ENCODE results near the gene GRIK3.

The GRIK3 gene

GRCh38 chr1:36988321-36988720, 46.0 kb downstream of the GRIK3 start:
- Histone ChIP-seq H3K4me2 (ENCODE audit: low read length) (no peak overlapping the region), H4K8ac (ENCODE audit: low read depth, low read length) (no peak overlapping the region), H3K27me3 (ENCODE audit: insufficient read depth, low read length) (no peaks in the 10 kb centered on the region), H3K36me3 (ENCODE audit: control insufficient read depth in 1 of 2, insufficient read depth in 2 of 2, low read length in 2 of 2) (no peaks in the 10 kb centered on the region), H3K4me1 (ENCODE audit: control insufficient read depth in 1 of 2, insufficient read depth in 2 of 2, low read length in 2 of 2) (no peaks in the 10 kb centered on the region), H3K9me3 (ENCODE audit: insufficient read depth, low read depth, low read length) (peaks cover 2% of the 10 kb centered on the region), H3K79me1 (ENCODE audit: low read length) (no peaks in the 10 kb centered on the region), H2BK120ac (ENCODE audit: insufficient read depth, low read length, poor library complexity) (no peak overlapping the region), H3K27ac (ENCODE audit: low read depth, low read length) (no peak overlapping the region), H2AK5ac (ENCODE audit: low read length) (no peak overlapping the region), H2BK12ac (ENCODE audit: low read length) (no peak overlapping the region), H2AFZ (ENCODE audit: insufficient read depth, low read length, poor library complexity) (no peak overlapping the region), H3K4me3 (ENCODE audit: low read depth, low read length) (no peak overlapping the region), H4K12ac (ENCODE audit: low read depth, low read length) (no peak overlapping the region), H3K23ac (ENCODE audit: low read length) (no peak overlapping the region), H3K79me2 (ENCODE audit: control insufficient read depth, insufficient read depth, low read length, poor library complexity) (no peaks in the 10 kb centered on the region), H3K18ac (ENCODE audit: low read length) (no peak overlapping the region), H4K91ac (ENCODE audit: low read depth, low read length) (no peak overlapping the region), H3K9ac (ENCODE audit: low read length) (no peak overlapping the region), H3K4ac (ENCODE audit: low read depth, low read length) (no peak overlapping the region), H3K14ac (ENCODE audit: low read length) (no peak overlapping the region), H2BK5ac (ENCODE audit: low read depth, low read length, poor library complexity) (no peak overlapping the region)
- DNase-seq = no peak
- WGBS (ENCODE audit: extremely low coverage, insufficient coverage, insufficient read length) = no CpG with 5 or more reads among the region's 10 CpGs

GRCh38 chr1:36987276-36987675, 47.0 kb downstream of the GRIK3 start:
- WGBS (ENCODE audit: extremely low coverage, insufficient coverage, insufficient read length) = no CpG with 5 or more reads among the region's 2 CpGs
- no peak overlapping the region for H4K8ac ChIP-seq (ENCODE audit: low read depth, low read length)
- no peak overlapping the region for H4K91ac ChIP-seq (ENCODE audit: low read depth, low read length)
- no peak overlapping the region for H3K9ac ChIP-seq (ENCODE audit: low read length)
- H3K79me2 ChIP-seq (ENCODE audit: control insufficient read depth, insufficient read depth, low read length, poor library complexity) = no peaks in the 10 kb centered on the region
- no peaks in the 10 kb centered on the region for H3K27me3 ChIP-seq (ENCODE audit: insufficient read depth, low read length)
- no peak overlapping the region for H2AFZ ChIP-seq (ENCODE audit: insufficient read depth, low read length, poor library complexity)
- H3K79me1 ChIP-seq (ENCODE audit: low read length) = no peaks in the 10 kb centered on the region
- no peaks in the 10 kb centered on the region for H3K36me3 ChIP-seq (ENCODE audit: control insufficient read depth in 1 of 2, insufficient read depth in 2 of 2, low read length in 2 of 2)
- no peak overlapping the region for H4K12ac ChIP-seq (ENCODE audit: low read depth, low read length)
- no peak overlapping the region for H3K14ac ChIP-seq (ENCODE audit: low read length)
- no peaks in the 10 kb centered on the region for H3K4me1 ChIP-seq (ENCODE audit: control insufficient read depth in 1 of 2, insufficient read depth in 2 of 2, low read length in 2 of 2)
- H3K4me3 ChIP-seq (ENCODE audit: low read depth, low read length) = no peak overlapping the region
- no peak overlapping the region for H2AK5ac ChIP-seq (ENCODE audit: low read length)
- no peak overlapping the region for H2BK5ac ChIP-seq (ENCODE audit: low read depth, low read length, poor library complexity)
- no peak for DNase-seq
- H2BK120ac ChIP-seq (ENCODE audit: insufficient read depth, low read length, poor library complexity) = no peak overlapping the region
- peaks cover 2% of the 10 kb centered on the region for H3K9me3 ChIP-seq (ENCODE audit: insufficient read depth, low read depth, low read length)
- H2BK12ac ChIP-seq (ENCODE audit: low read length) = no peak overlapping the region
- no peak overlapping the region for H3K4me2 ChIP-seq (ENCODE audit: low read length)
- H3K4ac ChIP-seq (ENCODE audit: low read depth, low read length) = no peak overlapping the region
- H3K27ac ChIP-seq (ENCODE audit: low read depth, low read length) = no peak overlapping the region
- H3K23ac ChIP-seq (ENCODE audit: low read length) = no peak overlapping the region
- H3K18ac ChIP-seq (ENCODE audit: low read length) = no peak overlapping the region

- H2BK120ac ChIP-seq (ENCODE audit: insufficient read depth, low read length, poor library complexity) = no peak overlapping the region
- no peak overlapping the region for H3K18ac ChIP-seq (ENCODE audit: low read length)
- no peak overlapping the region for H2AK5ac ChIP-seq (ENCODE audit: low read length)
- no peak overlapping the region for H3K4me2 ChIP-seq (ENCODE audit: low read length)
- peaks cover 2% of the 10 kb centered on the region for H3K9me3 ChIP-seq (ENCODE audit: insufficient read depth, low read depth, low read length)
- no peak overlapping the region for H4K91ac ChIP-seq (ENCODE audit: low read depth, low read length)
- H2BK5ac ChIP-seq (ENCODE audit: low read depth, low read length, poor library complexity) = no peak overlapping the region
- no peak for DNase-seq
- H3K27ac ChIP-seq (ENCODE audit: low read depth, low read length) = no peak overlapping the region
- H3K9ac ChIP-seq (ENCODE audit: low read length) = no peak overlapping the region
- no peak overlapping the region for H4K8ac ChIP-seq (ENCODE audit: low read depth, low read length)
- no peak overlapping the region for H3K14ac ChIP-seq (ENCODE audit: low read length)
- H3K23ac ChIP-seq (ENCODE audit: low read length) = no peak overlapping the region
- no peak overlapping the region for H3K4me3 ChIP-seq (ENCODE audit: low read depth, low read length)
- H3K27me3 ChIP-seq (ENCODE audit: insufficient read depth, low read length) = no peaks in the 10 kb centered on the region
- no peaks in the 10 kb centered on the region for H3K36me3 ChIP-seq (ENCODE audit: control insufficient read depth in 1 of 2, insufficient read depth in 2 of 2, low read length in 2 of 2)
- no peak overlapping the region for H4K12ac ChIP-seq (ENCODE audit: low read depth, low read length)
- no peak overlapping the region for H2BK12ac ChIP-seq (ENCODE audit: low read length)
- WGBS (ENCODE audit: extremely low coverage, insufficient coverage, insufficient read length) = no CpG with 5 or more reads among the region's 6 CpGs
- H3K79me2 ChIP-seq (ENCODE audit: control insufficient read depth, insufficient read depth, low read length, poor library complexity) = no peaks in the 10 kb centered on the region
- peaks cover 0 to 5% of the 10 kb centered on the region in 2 experiments for H3K4me1 ChIP-seq (ENCODE audit: control insufficient read depth in 1 of 2, insufficient read depth in 2 of 2, low read length in 2 of 2)
- no peak overlapping the region for H2AFZ ChIP-seq (ENCODE audit: insufficient read depth, low read length, poor library complexity)
- H3K4ac ChIP-seq (ENCODE audit: low read depth, low read length) = no peak overlapping the region
- H3K79me1 ChIP-seq (ENCODE audit: low read length) = no peaks in the 10 kb centered on the region
Measured at GRCh38 chr1:36986241-36986985, 47.9 kb downstream of the GRIK3 start.

GRCh38 chr1:36984675-36985074, 49.6 kb downstream of the GRIK3 start:
- Histone ChIP-seq H3K23ac (ENCODE audit: low read length) (no peak overlapping the region), H3K4me2 (ENCODE audit: low read length) (no peak overlapping the region), H2BK5ac (ENCODE audit: low read depth, low read length, poor library complexity) (no peak overlapping the region), H2BK120ac (ENCODE audit: insufficient read depth, low read length, poor library complexity) (no peak overlapping the region), H3K18ac (ENCODE audit: low read length) (no peak overlapping the region), H2AFZ (ENCODE audit: insufficient read depth, low read length, poor library complexity) (no peak overlapping the region), H3K27me3 (ENCODE audit: insufficient read depth, low read length) (no peaks in the 10 kb centered on the region), H3K79me2 (ENCODE audit: control insufficient read depth, insufficient read depth, low read length, poor library complexity) (no peaks in the 10 kb centered on the region), H3K36me3 (ENCODE audit: control insufficient read depth in 1 of 2, insufficient read depth in 2 of 2, low read length in 2 of 2) (no peaks in the 10 kb centered on the region), H2BK12ac (ENCODE audit: low read length) (no peak overlapping the region), H4K8ac (ENCODE audit: low read depth, low read length) (no peak overlapping the region), H3K4me1 (ENCODE audit: control insufficient read depth in 1 of 2, insufficient read depth in 2 of 2, low read length in 2 of 2) (peaks cover 0 to 8% of the 10 kb centered on the region in 2 experiments), H3K4me3 (ENCODE audit: low read depth, low read length) (no peak overlapping the region), H4K91ac (ENCODE audit: low read depth, low read length) (no peak overlapping the region), H3K14ac (ENCODE audit: low read length) (no peak overlapping the region), H3K4ac (ENCODE audit: low read depth, low read length) (no peak overlapping the region), H4K12ac (ENCODE audit: low read depth, low read length) (no peak overlapping the region), H2AK5ac (ENCODE audit: low read length) (no peak overlapping the region), H3K9me3 (ENCODE audit: insufficient read depth, low read depth, low read length) (peaks cover 2% of the 10 kb centered on the region), H3K79me1 (ENCODE audit: low read length) (no peaks in the 10 kb centered on the region), H3K9ac (ENCODE audit: low read length) (no peak overlapping the region), H3K27ac (ENCODE audit: low read depth, low read length) (no peak overlapping the region)
- no peak for DNase-seq
- no CpG with 5 or more reads among the region's 9 CpGs for WGBS (ENCODE audit: extremely low coverage, insufficient coverage, insufficient read length)
